ENCODE results near the gene TPCN2. TPM values are rescaled to one million over a fixed set of nuclear protein-coding genes. Genes with fewer than 3 reads are reported as not detected.

Gene TPCN2
- total RNA-seq, 2 donors from 2014 or later = 17.6 to 31.0 TPM

- Histone ChIP-seq H3K27ac (no peak overlapping the region), H3K27me3 (replicated peaks; ENCODE audit: insufficient read depth) (no peaks in the 10 kb centered on the region), H3K4me3 (no peak overlapping the region), H3K9me3 (no peaks in the 10 kb centered on the region), H3K4me1 (replicated peaks) (no peaks in the 10 kb centered on the region), H3K36me3 (no peaks in the 10 kb centered on the region)
- TF ChIP-seq CTCF (IDR thresholded peaks at IDR 0.05) = no peak
- no peak for TF ChIP-seq POLR2AphosphoS5 (IDR thresholded peaks at IDR 0.05)
- no peak for TF ChIP-seq POLR2A (IDR thresholded peaks at IDR 0.05)
- WGBS = 92% methylated on average over 10 of the region's 10 CpGs
- DNase-seq (ENCODE audit: low spot score) = no peak
- intact Hi-C loops (cut with DNase I) = loop anchor here (10.0 kb wide), 1 partner anchor 310 kb away; no protein-coding TSS in a partner anchor
These were observed 106.2 kb downstream of the TPCN2 start for GRCh38 chr11:69154938-69155301.

- Histone ChIP-seq H3K27ac (no peak within 1 kb of the TSS), H3K9me3 (no peaks in the 10 kb centered on the region), H3K27me3 (replicated peaks; ENCODE audit: insufficient read depth) (no peaks in the 10 kb centered on the region), H3K4me1 (replicated peaks) (no peaks in the 10 kb centered on the region), H3K36me3 (no peaks in the 10 kb centered on the region), H3K4me3 (no peak within 1 kb of the TSS)
- 70% methylated on average over 31 of the region's 32 CpGs for WGBS
- intact Hi-C loops (cut with DNase I) = loop anchor here (10.0 kb wide), 1 partner anchor 309 kb away; no protein-coding TSS in a partner anchor
- no peak for TF ChIP-seq POLR2A (IDR thresholded peaks at IDR 0.05)
- no peak for TF ChIP-seq CTCF (IDR thresholded peaks at IDR 0.05)
- no peak for TF ChIP-seq POLR2AphosphoS5 (IDR thresholded peaks at IDR 0.05)
- no peak for DNase-seq (ENCODE audit: low spot score)
These were observed 106.8 kb downstream of the TPCN2 start, which contains the start of gene SMIM38 for GRCh38 chr11:69155302-69156234. SMIM38 (plus strand) TSS chr11:69155935; CDS start chr11:69157847, 1,912 bp downstream.

GRCh38 chr11:69156235-69156639 is 107.5 kb downstream of the TPCN2 start:
- no peaks in the 10 kb centered on the region for H3K4me1 ChIP-seq (replicated peaks)
- no peak for DNase-seq (ENCODE audit: low spot score)
- no peak overlapping the region for H3K27ac ChIP-seq
- no peaks in the 10 kb centered on the region for H3K27me3 ChIP-seq (replicated peaks; ENCODE audit: insufficient read depth)
- 83% methylated on average over 12 of the region's 13 CpGs for WGBS
- no peaks in the 10 kb centered on the region for H3K36me3 ChIP-seq
- no peak overlapping the region for H3K4me3 ChIP-seq
- intact Hi-C loops (cut with DNase I) = loop anchor here (10.0 kb wide), 1 partner anchor 309 kb away; no protein-coding TSS in a partner anchor
- no peak for TF ChIP-seq POLR2AphosphoS5 (IDR thresholded peaks at IDR 0.05)
- no peak for TF ChIP-seq CTCF (IDR thresholded peaks at IDR 0.05)
- no peak for TF ChIP-seq POLR2A (IDR thresholded peaks at IDR 0.05)
- H3K9me3 ChIP-seq = no peaks in the 10 kb centered on the region

GRCh38 chr11:69156673-69157155 is 108.0 kb downstream of the TPCN2 start:
- no peaks in the 10 kb centered on the region for H3K36me3 ChIP-seq
- intact Hi-C loops (cut with DNase I) = loop anchor here (10.0 kb wide), 1 partner anchor 308 kb away; no protein-coding TSS in a partner anchor
- H3K27ac ChIP-seq = no peak overlapping the region
- H3K9me3 ChIP-seq = no peaks in the 10 kb centered on the region
- H3K4me3 ChIP-seq = no peak overlapping the region
- no peaks in the 10 kb centered on the region for H3K4me1 ChIP-seq (replicated peaks)
- 80% methylated on average over 15 of the region's 15 CpGs for WGBS
- no peak for DNase-seq (ENCODE audit: low spot score)
- no peaks in the 10 kb centered on the region for H3K27me3 ChIP-seq (replicated peaks; ENCODE audit: insufficient read depth)
- TF ChIP-seq CTCF (IDR thresholded peaks at IDR 0.05) (no peak), POLR2AphosphoS5 (IDR thresholded peaks at IDR 0.05) (no peak), POLR2A (IDR thresholded peaks at IDR 0.05) (no peak)
